HFFc6 (cell line): ENCODE data around the gene KCNQ1. TPM values are rescaled to one million over a fixed set of nuclear protein-coding genes. Genes with fewer than 3 reads are reported as not detected.

ENCODE experiments used
- DNase-seq: peaks from one replicate; pipeline ENCODE4 v3.0.0-alpha.2; 2018
- H3K27ac Mint-ChIP-seq: 2 replicates; pipeline ENCODE4 v1.8.0; 2020; ENCODE audit warnings: mild to moderate bottlenecking, mixed read lengths
- H3K27me3 Mint-ChIP-seq: 2 replicates; pipeline ENCODE4 v1.8.0; 2021; ENCODE audit warnings: mild to moderate bottlenecking, moderate library complexity, mixed read lengths; ENCODE audit not compliant: insufficient read depth
- H3K36me3 Mint-ChIP-seq: 2 replicates; pipeline ENCODE4 v1.8.0; 2021; ENCODE audit warnings: low read depth, mixed read lengths
- H3K4me1 Mint-ChIP-seq: 2 replicates; pipeline ENCODE4 v1.8.0; 2020; ENCODE audit warnings: low read depth, mixed read lengths
- H3K4me3 Mint-ChIP-seq: 2 replicates; pipeline ENCODE4 v1.8.0; 2020; ENCODE audit warnings: mild to moderate bottlenecking, moderate library complexity, mixed read lengths
- H3K9me3 Mint-ChIP-seq: 2 replicates; pipeline ENCODE4 v1.8.0; 2020; ENCODE audit warnings: mild to moderate bottlenecking, mixed read lengths
- total RNA-seq, 6 experiments: library from RNA; stranded (reverse); fragmentation: NEBNext Ultra II Directional; extraction: Animal tissue kit (Norgen Biotek cat#: 25700); gene quantifications; 2 replicates in 1 of 6; 3 replicates in 5 of 6; pipeline ENCODE4 v1.2.3, GENCODE V29; 2021
- TF ChIP-seq, protein P1 (sequence below): fragments of 200-600 bp; sonication (generic); IDR thresholded peaks from 2 replicates; pipeline ENCODE4 v1.5.0; 2021; ENCODE audit warnings: antibody characterized with exemption, mild to moderate bottlenecking

KCNQ1 gene
- total RNA-seq, 6 experiments from 2014 or later = not detected

DNA sequence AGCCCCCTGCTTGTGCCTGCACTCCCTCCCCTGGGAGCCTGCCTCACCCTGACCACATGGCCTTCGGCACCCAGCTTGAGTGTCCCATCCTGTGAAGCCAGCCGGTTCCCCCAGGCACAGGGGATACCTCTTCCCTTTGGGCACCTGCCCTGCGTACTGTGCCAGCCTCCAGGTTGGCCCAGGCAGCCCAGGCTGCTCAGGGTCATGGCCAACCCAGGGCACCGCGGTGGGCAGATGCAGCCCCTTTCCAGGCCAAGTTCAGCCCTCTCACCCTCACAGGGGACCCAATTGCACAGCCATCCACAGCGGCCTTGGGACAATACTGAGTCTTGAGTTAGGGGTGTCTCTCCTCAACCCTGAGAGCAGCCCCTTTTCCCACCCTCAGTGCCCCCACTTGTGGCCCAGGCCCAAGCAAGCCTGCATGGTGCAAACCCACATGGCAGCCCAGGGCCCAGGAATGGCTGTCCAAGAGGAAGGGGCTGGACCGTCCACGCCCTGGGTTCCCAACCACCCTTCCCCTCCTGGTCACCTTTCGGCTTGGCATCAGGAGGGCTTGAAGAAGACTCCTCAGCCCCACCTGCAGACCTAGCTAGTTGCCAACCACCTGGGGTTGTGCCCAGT, 353.0 kb downstream of the KCNQ1 start:
- H3K27me3 Mint-ChIP-seq = peaks cover 44% of the 10 kb centered on the region
- DNase-seq = no peak
- no peak overlapping the region for H3K27ac Mint-ChIP-seq

DNA sequence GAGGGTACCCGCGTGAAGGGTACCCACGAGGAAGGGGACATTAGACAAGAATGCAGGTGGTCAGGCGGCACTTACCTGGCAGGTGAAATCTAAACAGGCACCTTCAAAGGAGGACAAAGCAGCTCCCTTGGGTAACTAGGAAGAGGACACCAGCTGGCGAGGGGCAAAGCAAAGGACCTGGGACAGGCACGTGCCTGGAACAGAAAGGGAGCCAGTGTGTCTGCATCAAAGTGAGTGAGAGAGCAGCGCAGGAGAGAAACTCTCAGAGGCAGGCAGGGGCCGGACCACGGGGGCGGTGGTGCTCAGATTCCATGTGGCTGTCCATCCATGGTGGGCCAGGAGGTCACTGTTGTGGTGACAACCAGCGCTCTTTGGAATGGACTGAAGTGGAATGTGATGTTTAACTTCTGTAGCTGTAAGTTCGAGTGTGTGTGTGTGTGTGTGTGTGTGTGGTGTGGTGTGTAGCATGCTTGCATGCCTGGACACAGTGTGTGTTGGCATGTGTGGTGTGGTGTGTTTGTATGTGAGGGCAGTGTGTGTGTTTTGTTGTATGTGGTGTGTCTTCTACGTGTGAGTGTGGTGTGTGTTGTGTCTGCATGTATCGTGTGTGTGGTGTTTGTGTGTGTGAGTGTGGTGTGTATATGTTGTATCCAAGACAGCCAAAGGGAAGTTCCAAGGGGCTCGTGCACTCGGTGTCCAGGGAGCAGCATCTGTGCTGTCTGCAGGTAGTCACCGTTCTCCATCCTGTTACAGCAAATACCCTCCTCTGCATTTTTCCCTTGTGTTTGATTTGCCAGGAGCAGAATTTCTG, 354.3 kb downstream of the KCNQ1 start:
- no peak for DNase-seq
- no peak overlapping the region for H3K4me3 Mint-ChIP-seq
- H3K4me1 Mint-ChIP-seq = no peaks in the 10 kb centered on the region
- H3K27me3 Mint-ChIP-seq = peaks cover 39% of the 10 kb centered on the region
- no peak overlapping the region for H3K27ac Mint-ChIP-seq
- no peaks in the 10 kb centered on the region for H3K36me3 Mint-ChIP-seq
- TF ChIP-seq, protein P1, sequence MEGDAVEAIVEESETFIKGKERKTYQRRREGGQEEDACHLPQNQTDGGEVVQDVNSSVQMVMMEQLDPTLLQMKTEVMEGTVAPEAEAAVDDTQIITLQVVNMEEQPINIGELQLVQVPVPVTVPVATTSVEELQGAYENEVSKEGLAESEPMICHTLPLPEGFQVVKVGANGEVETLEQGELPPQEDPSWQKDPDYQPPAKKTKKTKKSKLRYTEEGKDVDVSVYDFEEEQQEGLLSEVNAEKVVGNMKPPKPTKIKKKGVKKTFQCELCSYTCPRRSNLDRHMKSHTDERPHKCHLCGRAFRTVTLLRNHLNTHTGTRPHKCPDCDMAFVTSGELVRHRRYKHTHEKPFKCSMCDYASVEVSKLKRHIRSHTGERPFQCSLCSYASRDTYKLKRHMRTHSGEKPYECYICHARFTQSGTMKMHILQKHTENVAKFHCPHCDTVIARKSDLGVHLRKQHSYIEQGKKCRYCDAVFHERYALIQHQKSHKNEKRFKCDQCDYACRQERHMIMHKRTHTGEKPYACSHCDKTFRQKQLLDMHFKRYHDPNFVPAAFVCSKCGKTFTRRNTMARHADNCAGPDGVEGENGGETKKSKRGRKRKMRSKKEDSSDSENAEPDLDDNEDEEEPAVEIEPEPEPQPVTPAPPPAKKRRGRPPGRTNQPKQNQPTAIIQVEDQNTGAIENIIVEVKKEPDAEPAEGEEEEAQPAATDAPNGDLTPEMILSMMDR = no peak
- H3K9me3 Mint-ChIP-seq = peaks cover 9% of the 10 kb centered on the region; the same call in 1 of the 2 replicates

More for the DNA sequence above, 353.0 kb downstream of the KCNQ1 start:
- Mint-ChIP-seq H3K4me3 (no peak overlapping the region), H3K9me3 (peaks cover 9% of the 10 kb centered on the region; the same call in 1 of the 2 replicates), H3K4me1 (no peaks in the 10 kb centered on the region), H3K36me3 (no peaks in the 10 kb centered on the region)
- TF ChIP-seq, protein P1 = no peak

DNA sequence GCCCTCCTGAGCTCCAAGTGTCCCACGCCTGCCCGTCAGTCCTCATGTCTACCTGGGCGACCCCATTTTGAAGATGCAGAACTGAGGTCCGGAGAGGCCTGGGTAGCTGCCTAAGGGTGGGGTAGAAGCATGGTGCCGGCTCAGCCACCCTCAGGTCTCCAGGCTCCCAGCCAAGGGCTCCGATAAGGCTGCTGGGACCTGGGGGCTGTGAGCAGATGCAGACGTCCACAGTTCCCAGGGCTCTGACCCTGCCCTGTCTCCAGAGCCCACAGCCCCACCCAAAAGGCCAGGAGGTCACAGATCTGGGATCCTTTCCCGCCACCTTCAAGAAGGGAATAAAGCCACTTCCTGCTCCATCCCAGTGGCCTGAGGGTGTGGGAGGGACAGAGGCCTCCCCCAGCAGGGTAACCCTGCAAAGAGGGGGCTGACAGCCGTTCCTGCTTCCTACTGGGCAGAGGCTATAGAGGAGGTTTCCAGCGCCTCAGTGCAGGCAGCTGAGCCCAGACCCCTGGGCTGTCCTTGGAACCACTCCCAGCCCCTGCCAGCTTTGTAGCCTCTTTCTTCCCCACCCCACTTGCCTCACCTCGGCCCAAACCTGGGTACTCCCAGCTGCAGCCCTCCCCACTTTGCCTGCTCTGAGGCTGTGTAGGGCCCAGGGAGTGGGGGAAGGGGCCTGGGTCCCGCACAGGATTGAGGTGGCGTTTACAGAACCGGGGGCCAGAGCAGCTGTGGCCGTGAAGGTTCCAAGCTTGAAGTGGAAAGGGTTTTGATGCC, 355.3 kb downstream of the KCNQ1 start:
- Mint-ChIP-seq H3K9me3 (peaks cover 9% of the 10 kb centered on the region; the same call in 1 of the 2 replicates), H3K4me3 (no peak overlapping the region), H3K36me3 (no peaks in the 10 kb centered on the region), H3K27me3 (peaks cover 44% of the 10 kb centered on the region), H3K4me1 (no peaks in the 10 kb centered on the region), H3K27ac (no peak overlapping the region)
- TF ChIP-seq, protein P1 = no peak
- DNase-seq = no peak

DNA sequence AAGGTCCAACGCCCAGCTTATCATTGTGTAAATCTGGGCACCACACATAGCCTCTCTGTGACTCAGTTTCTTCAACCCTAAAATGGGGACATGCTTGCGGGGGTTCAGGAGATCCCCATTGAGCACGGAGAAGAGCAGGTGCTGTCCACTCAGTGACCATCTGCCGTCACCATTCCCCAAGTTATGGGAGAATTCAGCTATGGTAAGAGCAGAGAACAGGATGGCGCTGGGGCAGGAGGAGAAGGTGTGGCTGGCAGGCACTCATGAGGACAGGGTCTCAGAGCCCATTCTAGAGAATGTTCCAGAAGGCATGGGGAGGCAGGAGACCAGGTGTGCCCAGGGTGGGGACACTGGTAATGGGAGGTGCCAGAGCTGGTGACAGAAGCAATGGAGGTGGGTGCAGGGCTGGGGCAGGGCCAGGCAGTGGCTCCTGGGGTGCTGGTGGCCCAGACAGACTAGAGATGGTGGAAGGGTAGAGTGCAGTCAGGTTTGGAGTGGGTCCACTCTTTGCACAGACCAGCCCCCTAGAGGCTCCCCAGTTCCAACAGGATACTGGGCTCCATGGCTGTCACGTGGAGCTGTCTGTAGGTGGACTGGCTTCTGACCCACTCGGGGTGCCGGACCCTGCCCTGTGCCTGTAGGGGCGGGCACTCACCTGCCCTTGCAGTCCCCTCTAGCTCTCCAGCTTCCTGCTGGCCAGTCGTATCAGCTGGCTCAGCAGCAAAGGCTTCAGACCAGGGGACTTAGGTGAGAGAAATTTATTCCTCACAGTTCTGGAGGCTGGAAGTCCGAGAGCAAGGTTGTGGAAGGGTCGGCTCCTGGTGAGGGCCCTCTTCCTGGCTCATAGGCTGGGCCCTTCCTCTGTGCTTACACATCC, 356.1 kb downstream of the KCNQ1 start:
- no peaks in the 10 kb centered on the region for H3K36me3 Mint-ChIP-seq
- TF ChIP-seq, protein P1 = no peak
- peaks cover 9% of the 10 kb centered on the region; the same call in 1 of the 2 replicates for H3K9me3 Mint-ChIP-seq
- no peak overlapping the region for H3K27ac Mint-ChIP-seq
- H3K4me3 Mint-ChIP-seq = no peak overlapping the region
- H3K4me1 Mint-ChIP-seq = no peaks in the 10 kb centered on the region
- no peak for DNase-seq
- H3K27me3 Mint-ChIP-seq = peaks cover 51% of the 10 kb centered on the region
